HG02798 (cell line): ENCODE measurements around the gene ZNF608.

ENCODE experiments used
- ATAC-seq: cut with Tn5 transposase; IDR thresholded peaks from one replicate; pipeline ENCODE4 v1.9.1; 2021; ENCODE audit warnings: mild to moderate bottlenecking; ENCODE audit not compliant: unreplicated experiment, poor library complexity

The ZNF608 gene

GRCh38 chr5:124724357-124725039 is 21.9 kb downstream of the ZNF608 start:
- ATAC-seq, result peak; percentile 43

GRCh38 chr5:124721229-124721735 is 25.2 kb downstream of the ZNF608 start:
- no peak for ATAC-seq

- ATAC-seq, result no peak
These were observed 25.8 kb downstream of the ZNF608 start for GRCh38 chr5:124720593-124720992.

GRCh38 chr5:124719113-124719967 is 27.1 kb downstream of the ZNF608 start:
- ATAC-seq, result no peak

- no peak for ATAC-seq
These were observed 28.1 kb downstream of the ZNF608 start for GRCh38 chr5:124718380-124718789.

GRCh38 chr5:124716169-124716568 is 30.3 kb downstream of the ZNF608 start:
- no peak for ATAC-seq

GRCh38 chr5:124714910-124715309 is 31.5 kb downstream of the ZNF608 start:
- ATAC-seq, result no peak

- no peak for ATAC-seq
These were observed 32.8 kb downstream of the ZNF608 start for GRCh38 chr5:124713595-124713994.

GRCh38 chr5:124712731-124713305 is 33.6 kb downstream of the ZNF608 start:
- no peak for ATAC-seq

GRCh38 chr5:124708086-124708485 is 38.4 kb downstream of the ZNF608 start:
- no peak for ATAC-seq

GRCh38 chr5:124707520-124707919 is 38.9 kb downstream of the ZNF608 start:
- no peak for ATAC-seq

GRCh38 chr5:124706729-124707361 is 39.6 kb downstream of the ZNF608 start:
- no peak for ATAC-seq

- ATAC-seq, result no peak
These were observed 40.4 kb downstream of the ZNF608 start for GRCh38 chr5:124706051-124706450.

- ATAC-seq, result no peak
These were observed 40.9 kb downstream of the ZNF608 start for GRCh38 chr5:124705577-124705976.

- peak; percentile 81 for ATAC-seq
These were observed 41.7 kb downstream of the ZNF608 start for GRCh38 chr5:124704594-124705284.

GRCh38 chr5:124703995-124704394 is 42.4 kb downstream of the ZNF608 start:
- no peak for ATAC-seq

GRCh38 chr5:124702525-124702924 is 43.9 kb downstream of the ZNF608 start:
- ATAC-seq, result peak; percentile 25

- no peak for ATAC-seq
These were observed 44.5 kb downstream of the ZNF608 start for GRCh38 chr5:124701873-124702425.

GRCh38 chr5:124701016-124701415 is 45.4 kb downstream of the ZNF608 start:
- ATAC-seq, result no peak

- no peak for ATAC-seq
These were observed 46.1 kb downstream of the ZNF608 start for GRCh38 chr5:124700333-124700732.
